Measurements from ENCODE around the gene HEPACAM. TPM values are rescaled to one million over a fixed set of nuclear protein-coding genes. Genes with fewer than 3 reads are reported as not detected.
A peak's percentile ranks its signal among the peaks of the same experiment; 100 is the strongest.

The HEPACAM gene
- total RNA-seq, 6 experiments from 2014 or later = 0.31 TPM; not detected in 5

DNA sequence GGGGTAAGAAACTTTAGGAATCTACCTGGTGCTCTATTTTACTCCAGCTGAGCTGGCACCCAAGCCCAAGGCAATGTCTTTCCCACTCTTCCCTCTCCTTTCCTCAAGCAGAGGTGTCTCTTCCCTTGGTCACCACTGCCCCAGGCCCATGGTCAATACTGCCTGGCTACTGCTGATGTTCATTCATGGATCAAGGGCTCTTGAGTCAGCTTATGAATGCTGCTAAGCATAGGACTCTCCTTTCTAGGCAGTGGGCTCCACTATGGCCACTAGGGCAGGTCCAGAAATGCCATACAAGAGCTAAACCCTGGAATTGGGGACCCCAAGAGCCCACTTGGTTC is 19.5 kb downstream of the HEPACAM start:
- Mint-ChIP-seq H3K4me1 (ENCODE audit: low read depth) (peaks cover 29% of the 10 kb centered on the region), H3K4me3 (no peak overlapping the region), H3K27me3 (ENCODE audit: insufficient read depth) (no peaks in the 10 kb centered on the region; the same call in 1 of the 2 replicates)

DNA sequence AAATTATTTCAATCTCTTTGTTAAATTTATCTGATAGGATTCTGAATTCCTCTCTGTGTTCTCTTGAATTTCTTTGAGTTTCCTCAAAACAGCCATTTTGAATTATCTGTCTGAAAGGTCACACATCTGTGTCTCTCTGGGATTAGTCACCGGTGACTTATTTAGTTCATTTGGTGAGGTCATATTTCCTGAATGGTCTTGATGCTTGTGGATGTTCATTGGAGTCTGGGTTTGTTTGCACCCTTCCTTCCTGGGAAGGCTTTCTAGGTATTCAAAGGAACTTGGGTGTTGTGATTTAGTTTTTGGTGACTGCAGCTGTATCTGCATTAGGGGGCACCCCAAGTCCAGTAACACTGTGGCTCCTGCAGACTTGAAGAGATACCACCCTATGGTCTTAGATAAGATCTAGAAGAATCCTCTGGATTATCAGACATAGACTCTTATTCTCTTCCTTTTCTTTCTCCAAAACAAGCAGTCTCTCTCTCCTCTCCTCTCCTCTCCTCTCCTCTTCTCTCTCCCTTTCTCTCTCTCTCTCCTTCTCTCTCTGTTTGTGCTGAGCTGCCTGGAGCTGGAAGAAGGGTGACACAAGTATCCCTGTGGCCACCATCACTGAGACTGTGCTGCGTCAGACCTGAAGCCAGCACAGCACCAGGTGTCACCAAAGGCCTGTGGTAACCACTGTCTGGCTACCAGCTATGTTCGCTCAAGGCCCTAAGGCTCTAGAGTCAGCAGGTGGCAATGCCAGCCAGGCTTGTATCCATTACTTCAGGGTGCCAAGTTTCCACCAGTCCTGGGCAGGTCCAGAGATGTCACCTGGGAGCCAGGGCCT is 20.1 kb downstream of the HEPACAM start:
- Mint-ChIP-seq H3K4me1 (ENCODE audit: low read depth) (peaks cover 29% of the 10 kb centered on the region), H3K9me3 (peaks cover 18% of the 10 kb centered on the region), H3K27ac (peak overlapping the region; percentile 49), H3K4me3 (no peak overlapping the region), H3K36me3 (ENCODE audit: low read depth) (peaks cover 13% of the 10 kb centered on the region), H3K27me3 (ENCODE audit: insufficient read depth) (no peaks in the 10 kb centered on the region; the same call in 1 of the 2 replicates)
- peak; percentile 50 for DNase-seq
- TF ChIP-seq, protein P1, sequence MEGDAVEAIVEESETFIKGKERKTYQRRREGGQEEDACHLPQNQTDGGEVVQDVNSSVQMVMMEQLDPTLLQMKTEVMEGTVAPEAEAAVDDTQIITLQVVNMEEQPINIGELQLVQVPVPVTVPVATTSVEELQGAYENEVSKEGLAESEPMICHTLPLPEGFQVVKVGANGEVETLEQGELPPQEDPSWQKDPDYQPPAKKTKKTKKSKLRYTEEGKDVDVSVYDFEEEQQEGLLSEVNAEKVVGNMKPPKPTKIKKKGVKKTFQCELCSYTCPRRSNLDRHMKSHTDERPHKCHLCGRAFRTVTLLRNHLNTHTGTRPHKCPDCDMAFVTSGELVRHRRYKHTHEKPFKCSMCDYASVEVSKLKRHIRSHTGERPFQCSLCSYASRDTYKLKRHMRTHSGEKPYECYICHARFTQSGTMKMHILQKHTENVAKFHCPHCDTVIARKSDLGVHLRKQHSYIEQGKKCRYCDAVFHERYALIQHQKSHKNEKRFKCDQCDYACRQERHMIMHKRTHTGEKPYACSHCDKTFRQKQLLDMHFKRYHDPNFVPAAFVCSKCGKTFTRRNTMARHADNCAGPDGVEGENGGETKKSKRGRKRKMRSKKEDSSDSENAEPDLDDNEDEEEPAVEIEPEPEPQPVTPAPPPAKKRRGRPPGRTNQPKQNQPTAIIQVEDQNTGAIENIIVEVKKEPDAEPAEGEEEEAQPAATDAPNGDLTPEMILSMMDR (IDR thresholded peaks at IDR 0.05) = no peak

More for the DNA sequence above, 19.5 kb downstream of the HEPACAM start:
- H3K9me3 Mint-ChIP-seq = peaks cover 18% of the 10 kb centered on the region
- TF ChIP-seq, protein P1 (IDR thresholded peaks at IDR 0.05) = no peak
- H3K27ac Mint-ChIP-seq = no peak overlapping the region
- DNase-seq = no peak
- H3K36me3 Mint-ChIP-seq (ENCODE audit: low read depth) = peaks cover 13% of the 10 kb centered on the region

DNA sequence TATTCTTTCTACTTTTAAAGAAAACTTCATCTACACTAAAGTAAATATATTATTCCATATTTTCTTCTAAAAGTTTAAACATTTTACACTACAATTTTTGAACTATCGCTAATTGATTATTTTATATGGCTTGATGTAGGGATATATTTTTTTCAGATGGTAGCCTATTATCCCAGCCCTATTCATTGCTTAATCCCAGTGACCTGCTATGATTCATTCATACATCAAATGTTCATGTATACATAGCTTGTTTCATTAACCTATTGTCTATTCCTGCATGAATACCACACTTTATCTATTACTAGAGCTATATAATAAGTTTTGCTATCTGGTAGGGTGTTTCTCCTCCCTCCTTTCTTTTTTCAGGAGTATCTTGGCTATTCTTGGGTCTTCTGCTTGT is 33.2 kb downstream of the HEPACAM start:
- Mint-ChIP-seq H3K4me3 (no peak overlapping the region), H3K27me3 (ENCODE audit: insufficient read depth) (peaks cover 3% of the 10 kb centered on the region), H3K4me1 (ENCODE audit: low read depth) (peaks cover 53% of the 10 kb centered on the region), H3K27ac (no peak overlapping the region), H3K9me3 (no peaks in the 10 kb centered on the region), H3K36me3 (ENCODE audit: low read depth) (no peaks in the 10 kb centered on the region)
- TF ChIP-seq, protein P1 (IDR thresholded peaks at IDR 0.05) = no peak
- no peak for DNase-seq

DNA sequence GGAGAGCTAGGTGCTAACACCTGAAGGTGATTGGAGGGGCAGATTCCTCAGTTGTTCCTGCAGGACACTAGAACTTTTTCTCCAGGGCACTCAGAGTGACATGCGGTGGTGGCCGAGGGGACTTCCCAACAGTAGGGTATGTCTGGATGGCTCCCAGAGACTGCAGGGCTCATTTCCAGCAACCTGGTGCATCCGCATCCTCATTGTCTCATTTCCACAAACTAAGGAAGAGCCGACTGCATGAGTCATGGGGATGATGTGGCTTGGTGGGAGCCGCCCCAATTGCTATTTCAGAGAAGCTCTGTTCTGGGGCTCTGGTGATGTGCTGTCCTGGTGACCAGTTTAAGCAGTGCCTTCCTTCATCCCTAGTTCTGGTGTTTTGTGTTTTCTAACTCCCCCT is 35.4 kb downstream of the HEPACAM start:
- DNase-seq = peak; percentile 85
- peaks cover 70% of the 10 kb centered on the region for H3K4me1 Mint-ChIP-seq (ENCODE audit: low read depth)
- peaks cover 3% of the 10 kb centered on the region for H3K27me3 Mint-ChIP-seq (ENCODE audit: insufficient read depth)
- H3K27ac Mint-ChIP-seq = peak overlapping the region; percentile 98
- TF ChIP-seq, protein P1 (IDR thresholded peaks at IDR 0.05) = no peak
- H3K9me3 Mint-ChIP-seq = no peaks in the 10 kb centered on the region
- H3K4me3 Mint-ChIP-seq = peak overlapping the region; percentile 80
- H3K36me3 Mint-ChIP-seq (ENCODE audit: low read depth) = no peaks in the 10 kb centered on the region

DNA sequence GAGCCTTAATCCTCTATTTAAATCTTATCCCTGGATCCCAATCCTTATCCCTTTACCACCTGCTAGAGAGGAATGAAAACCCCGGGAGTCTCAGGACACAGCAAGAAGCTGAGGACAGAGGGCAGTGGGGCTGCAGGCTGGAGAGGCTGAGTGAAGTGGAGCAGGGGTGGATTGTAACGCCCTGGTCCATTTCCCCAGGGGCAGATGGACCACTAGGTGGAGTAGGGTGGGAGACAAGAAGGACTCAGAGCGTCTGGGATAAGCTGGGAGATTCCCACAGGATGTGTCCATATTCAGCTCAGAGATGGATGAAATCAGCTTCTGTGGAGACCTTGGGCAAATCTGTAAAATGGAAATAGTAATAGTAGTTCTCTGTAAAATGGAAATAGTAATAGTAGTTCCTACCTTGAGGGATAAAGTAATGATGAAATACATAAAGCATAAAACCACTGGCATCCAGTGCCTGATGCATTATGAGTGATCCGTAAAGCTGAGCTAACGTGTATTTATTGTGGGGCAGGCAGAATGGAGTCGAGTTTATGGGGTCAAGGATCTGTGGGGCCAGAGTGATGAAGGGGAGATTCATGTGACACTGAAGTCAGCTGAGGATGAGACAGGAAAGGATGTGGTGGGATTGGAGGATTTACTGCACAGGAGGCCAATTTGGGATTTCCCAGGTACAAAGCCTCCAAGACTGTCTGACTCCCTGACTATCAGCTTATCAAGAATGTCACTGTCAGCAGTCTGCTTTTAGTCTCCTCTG is 36.3 kb downstream of the HEPACAM start:
- H3K4me3 Mint-ChIP-seq = peak overlapping the region; percentile 15

More for the DNA sequence above, 36.3 kb downstream of the HEPACAM start:
- no peak for DNase-seq
- peak overlapping the region; percentile 98 for H3K27ac Mint-ChIP-seq
- H3K4me1 Mint-ChIP-seq (ENCODE audit: low read depth) = peaks cover 75% of the 10 kb centered on the region
- H3K9me3 Mint-ChIP-seq = no peaks in the 10 kb centered on the region
- H3K36me3 Mint-ChIP-seq (ENCODE audit: low read depth) = no peaks in the 10 kb centered on the region
- TF ChIP-seq, protein P1 (IDR thresholded peaks at IDR 0.05) = peak; percentile 61
- H3K27me3 Mint-ChIP-seq (ENCODE audit: insufficient read depth) = peaks cover 2% of the 10 kb centered on the region
